GM19397 (cell line): ENCODE measurements around the gene KCNK13.
A peak's percentile ranks its signal among the peaks of the same experiment; 100 is the strongest.
"Not testable (repeated sequence)": the region's sequence is repeated elsewhere in the genome, so short reads cannot be mapped to it uniquely, and the experiment has no call there.

ENCODE experiments used
- ATAC-seq: cut with Tn5 transposase; IDR thresholded peaks from one replicate; pipeline ENCODE4 v1.9.1; 2021; ENCODE audit warnings: mild to moderate bottlenecking, moderate library complexity; ENCODE audit not compliant: unreplicated experiment

Gene KCNK13

GRCh38 chr14:90061685-90062126 lies at the start of gene KCNK13:
Gene KCNK13 (plus strand): TSS chr14:90061994. CDS start chr14:90062206, 212 bp downstream.
- no peak for ATAC-seq

DNA sequence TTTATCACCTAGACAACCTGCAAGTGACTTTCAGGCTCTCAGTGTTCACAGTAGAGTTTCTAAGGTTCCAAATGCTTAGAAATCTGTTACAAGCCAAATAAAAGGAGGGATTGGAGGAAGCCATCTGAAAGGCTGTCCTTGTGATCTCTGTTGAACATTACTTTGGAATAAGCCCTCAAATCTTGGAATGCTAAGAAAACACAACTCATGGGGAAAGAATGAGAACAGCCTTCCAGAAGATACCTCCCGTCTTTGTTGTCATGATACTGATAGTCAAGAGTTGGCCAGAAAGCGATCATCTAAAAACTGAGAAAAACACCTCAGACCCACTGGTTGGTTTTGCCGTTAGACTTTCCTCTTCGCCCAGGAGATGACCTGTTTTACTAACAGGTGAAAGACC lies 44.4 kb upstream of the KCNK13 start:
- ATAC-seq, result no peak

DNA sequence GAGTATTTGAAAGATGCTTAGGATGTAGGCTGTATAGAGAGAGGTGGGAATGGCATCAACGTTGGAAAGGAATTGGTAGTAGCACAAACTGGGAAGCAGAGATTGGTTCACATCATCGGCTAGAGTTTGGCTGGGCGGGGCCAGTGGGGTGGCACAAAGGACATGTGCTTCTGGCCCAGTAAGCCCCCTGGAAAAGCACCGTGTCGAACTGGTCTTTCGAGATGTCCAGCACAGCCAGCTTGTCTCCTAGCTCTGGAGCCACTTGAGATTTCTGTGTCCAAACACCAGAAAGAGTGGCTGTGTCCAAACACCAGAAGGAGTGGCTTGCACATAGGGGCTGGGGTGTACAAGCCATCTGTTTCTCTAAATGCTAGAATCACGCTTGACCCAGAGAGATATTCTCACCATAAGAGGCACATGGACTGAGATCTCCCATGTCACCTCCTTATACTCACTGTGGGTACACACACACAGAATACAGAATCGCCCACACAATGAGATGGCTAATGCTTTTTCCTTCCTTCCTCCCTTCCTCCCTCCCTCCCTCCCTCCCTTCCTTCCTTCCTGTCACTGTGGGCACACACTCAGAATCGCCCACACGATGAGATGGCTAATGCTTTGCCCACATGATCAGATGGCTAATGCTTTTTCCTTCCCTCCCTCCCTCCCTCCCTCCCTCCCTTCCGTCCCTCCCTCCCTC lies 41.8 kb upstream of the KCNK13 start:
- ATAC-seq, result no peak

GRCh38 chr14:90023176-90023896 lies 38.5 kb upstream of the KCNK13 start:
- ATAC-seq, result no peak

GRCh38 chr14:90024910-90025309 lies 36.9 kb upstream of the KCNK13 start:
- ATAC-seq, result no peak

- ATAC-seq, result not testable (repeated sequence)
Measured at GRCh38 chr14:90026608-90027007, 35.2 kb upstream of the KCNK13 start.

DNA sequence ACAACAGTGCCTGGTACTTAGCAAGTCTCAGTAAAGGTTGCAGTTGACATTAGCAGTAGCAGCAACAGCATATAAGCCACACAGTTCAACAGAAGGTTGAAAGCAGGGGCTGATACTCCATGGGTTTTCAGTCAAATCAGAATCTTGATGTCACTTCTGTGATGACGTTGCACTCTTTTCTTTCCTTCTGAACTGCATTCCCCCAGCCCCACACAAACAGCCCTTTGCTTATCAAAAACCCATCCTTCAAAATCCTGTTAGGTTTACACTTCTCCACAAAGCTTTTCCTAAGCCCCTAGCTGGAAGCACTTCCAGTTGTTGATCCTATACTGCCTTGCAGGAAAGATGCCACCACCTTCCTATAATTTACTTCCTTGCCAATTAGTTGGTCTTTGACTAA lies 34.0 kb upstream of the KCNK13 start:
- ATAC-seq, result no peak

DNA sequence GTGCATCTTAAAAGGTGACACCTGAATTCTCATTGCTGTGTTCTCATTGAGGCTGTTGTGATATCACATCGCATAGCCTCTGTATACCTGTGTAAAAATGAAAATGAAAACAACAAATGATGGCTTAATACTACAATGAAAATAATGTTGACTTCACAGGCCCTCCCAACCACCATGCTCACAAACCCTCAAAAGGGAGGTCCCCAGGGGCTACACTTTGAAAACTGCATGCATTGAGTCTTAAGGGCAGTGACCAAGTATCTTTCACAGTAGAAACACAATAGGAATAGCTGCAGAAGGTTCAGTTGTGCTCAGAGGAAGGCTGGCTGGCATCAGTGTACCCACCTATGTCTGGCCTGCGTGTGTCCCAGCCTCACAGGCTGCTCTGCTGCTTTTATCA lies 27.6 kb upstream of the KCNK13 start:
- ATAC-seq, result no peak

GRCh38 chr14:90034835-90035525 lies 26.8 kb upstream of the KCNK13 start:
- no peak for ATAC-seq

DNA sequence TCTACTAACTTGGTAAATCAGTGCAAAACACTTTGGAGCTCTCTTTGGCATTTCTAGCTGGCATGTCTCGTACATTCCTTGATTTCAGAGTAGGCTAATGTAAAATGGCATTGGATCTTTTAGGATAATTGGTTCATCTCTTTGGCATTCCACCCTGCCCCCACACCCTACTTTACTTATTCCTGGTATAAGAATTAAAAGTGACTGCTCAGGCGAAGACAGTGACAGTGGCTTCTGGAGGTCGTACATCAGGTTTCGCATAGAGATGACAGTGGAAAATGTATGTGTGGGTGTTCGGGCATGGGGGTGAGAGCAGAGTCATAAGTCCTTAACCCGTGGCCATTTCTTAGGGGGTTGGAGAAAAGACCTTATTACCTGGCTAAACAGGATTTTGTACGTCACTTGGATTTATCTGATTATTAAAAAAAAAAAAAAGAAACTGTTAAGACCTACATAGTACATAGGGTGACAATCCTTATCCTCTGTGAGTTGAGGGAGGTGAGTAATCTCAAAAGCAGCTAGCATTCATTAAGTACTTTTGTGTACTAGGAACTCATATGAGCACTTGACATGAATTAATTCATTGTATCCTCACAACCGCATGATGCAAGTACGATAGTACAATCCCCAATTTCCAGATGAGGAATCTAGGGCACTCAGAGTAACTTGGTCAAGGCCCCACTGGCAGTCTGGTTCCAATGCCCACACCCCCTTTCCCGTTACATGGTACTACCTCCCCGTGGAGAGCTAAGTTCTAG lies 22.4 kb upstream of the KCNK13 start:
- no peak for ATAC-seq

DNA sequence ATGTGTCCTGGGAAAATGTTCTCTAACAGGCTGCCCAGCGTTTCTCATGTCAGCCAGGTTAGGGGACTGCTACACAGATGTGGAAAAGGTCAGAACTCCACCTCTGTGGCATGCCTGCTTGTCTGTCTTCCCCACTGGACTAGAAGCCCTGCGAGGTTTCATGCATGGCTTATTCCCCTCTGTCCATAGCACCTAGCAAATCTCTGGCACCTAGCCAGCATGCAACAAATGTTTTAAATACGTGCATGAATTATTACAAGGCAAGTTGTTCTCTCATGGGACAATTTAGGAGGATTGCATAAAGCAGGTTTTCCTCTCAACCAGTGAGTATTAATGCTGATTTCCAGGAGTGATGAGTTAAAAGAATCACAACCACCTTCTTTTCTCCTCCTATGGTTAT lies 21.4 kb upstream of the KCNK13 start:
- ATAC-seq, result no peak

GRCh38 chr14:90042496-90043252 lies 19.1 kb upstream of the KCNK13 start:
- no peak for ATAC-seq

- no peak for ATAC-seq
Measured at GRCh38 chr14:90045616-90046015, 16.2 kb upstream of the KCNK13 start.

DNA sequence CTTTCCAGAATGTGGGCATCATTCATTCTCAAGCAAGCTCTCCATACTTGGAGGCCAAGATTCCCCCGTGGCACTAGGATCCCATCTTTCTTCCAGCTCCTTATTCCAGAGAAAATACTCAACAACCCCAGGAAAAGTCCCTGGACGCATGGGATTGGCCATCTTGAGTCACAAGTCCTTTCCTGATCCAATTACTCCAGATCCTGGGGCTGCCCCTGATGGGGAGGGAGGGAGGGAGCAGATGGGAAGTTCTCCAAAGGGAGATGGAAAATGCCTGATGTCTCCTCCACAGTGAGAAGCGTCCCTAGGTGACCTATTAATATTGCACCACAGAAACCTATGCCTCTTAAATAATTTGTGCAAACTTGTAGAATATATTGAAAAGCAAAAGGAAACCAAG lies 12.4 kb upstream of the KCNK13 start:
- no peak for ATAC-seq

GRCh38 chr14:90050271-90050670 lies 11.5 kb upstream of the KCNK13 start:
- ATAC-seq, result no peak

DNA sequence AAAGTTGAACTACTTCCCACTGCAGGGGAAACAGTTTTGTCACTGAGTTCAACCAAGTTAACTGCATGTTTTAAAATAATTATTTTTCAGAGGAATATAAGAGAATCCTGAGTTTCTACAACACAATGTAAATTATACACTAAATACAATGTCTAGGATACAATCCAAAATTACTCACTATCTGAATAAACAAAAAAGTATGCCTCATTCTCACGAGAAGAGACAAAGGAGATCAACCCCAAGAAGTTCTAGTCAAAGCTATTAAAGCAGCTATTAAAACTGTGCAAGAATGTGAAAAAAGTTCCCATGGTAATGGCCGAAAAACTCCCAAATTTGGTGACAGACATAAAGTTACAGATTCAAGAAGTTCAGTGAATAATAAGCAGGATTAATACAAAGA lies 8.8 kb upstream of the KCNK13 start:
- ATAC-seq, result no peak

GRCh38 chr14:90054803-90055202 lies 7.0 kb upstream of the KCNK13 start:
- no peak for ATAC-seq

GRCh38 chr14:90056826-90057225 lies 5.0 kb upstream of the KCNK13 start:
- ATAC-seq, result no peak

DNA sequence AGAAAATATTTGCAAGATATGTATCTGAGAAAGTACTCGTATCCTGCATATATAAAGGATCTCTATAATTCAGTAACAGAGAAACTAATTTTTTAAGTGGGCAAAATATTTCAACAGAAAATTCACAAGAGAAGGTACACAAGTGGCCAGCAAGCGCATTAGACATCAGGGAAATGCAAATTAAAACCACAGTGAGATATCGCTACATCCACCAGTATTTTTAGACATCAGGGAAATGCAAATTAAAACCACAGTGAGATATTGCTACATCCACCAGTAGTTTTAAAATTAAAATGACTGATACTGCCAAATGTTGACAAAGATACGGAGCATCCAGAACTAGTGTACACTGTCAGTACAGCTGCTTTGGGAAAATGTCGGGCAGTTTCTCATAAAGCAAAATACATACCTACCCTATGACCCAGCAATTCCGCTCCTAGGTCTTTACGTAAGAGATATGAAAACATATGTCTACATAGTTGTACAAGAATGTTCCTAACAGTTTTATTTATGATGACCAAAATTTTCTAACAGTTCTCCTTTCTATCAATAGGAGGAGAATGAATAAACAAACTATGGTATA lies 2.8 kb upstream of the KCNK13 start:
- ATAC-seq, result no peak

DNA sequence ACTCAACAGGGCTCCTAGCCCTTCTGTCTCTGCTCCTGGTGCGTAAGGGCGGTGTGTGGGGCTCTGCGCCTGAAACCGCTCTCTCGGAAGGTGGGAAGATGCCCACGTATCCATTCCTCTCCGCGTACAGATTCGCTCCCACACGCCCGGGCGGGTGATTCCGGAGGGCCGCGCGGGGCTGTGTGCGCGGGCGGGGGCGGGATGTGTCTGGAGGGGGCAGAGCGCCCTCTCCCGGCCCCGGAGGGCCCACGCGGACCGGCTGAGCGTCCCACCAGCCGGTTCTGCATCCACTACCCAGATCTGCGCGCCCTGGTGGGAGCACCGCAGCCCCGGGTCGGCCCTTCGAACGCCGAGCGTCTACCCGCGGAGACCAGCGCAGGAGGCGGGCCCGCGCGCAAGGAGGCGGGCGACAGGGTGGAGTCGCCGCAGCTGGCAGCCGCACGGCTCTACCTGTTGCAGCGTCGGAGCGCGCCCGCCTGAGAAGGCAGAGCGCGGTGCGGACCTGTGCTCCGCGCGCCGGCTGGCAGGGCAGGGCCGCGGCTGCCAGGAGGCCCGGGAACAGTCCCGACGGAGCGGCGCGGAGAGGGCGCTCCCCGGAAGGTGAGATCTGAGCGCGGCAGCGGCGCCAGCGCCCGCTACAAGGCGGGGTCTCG lies 1.4 kb upstream of the KCNK13 start:
- peak; percentile 68 for ATAC-seq
